ENCODE data around the gene AIRE.

AIRE gene

DNA sequence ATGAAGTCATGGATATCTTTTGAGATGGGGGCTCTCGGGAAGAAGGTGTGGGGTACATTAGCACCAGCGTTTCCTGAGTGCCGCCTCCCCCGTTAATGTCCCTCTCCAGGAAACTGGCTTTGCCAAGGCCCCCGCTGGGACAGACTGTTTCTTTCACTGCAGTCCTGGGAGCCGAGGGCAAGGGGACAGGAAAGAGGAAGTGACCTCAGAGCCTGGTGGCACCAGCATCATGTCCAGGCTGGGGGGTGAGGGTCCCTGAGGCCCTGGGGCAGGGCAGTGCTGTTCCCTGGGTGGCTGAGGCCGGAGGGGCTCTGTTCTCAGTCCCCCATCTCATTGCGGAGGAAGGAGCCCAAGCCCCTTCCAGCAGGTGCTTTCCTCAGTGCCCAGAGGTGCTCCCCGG is 20.0 kb downstream of the AIRE start:
- DNase-seq: no peak

DNA sequence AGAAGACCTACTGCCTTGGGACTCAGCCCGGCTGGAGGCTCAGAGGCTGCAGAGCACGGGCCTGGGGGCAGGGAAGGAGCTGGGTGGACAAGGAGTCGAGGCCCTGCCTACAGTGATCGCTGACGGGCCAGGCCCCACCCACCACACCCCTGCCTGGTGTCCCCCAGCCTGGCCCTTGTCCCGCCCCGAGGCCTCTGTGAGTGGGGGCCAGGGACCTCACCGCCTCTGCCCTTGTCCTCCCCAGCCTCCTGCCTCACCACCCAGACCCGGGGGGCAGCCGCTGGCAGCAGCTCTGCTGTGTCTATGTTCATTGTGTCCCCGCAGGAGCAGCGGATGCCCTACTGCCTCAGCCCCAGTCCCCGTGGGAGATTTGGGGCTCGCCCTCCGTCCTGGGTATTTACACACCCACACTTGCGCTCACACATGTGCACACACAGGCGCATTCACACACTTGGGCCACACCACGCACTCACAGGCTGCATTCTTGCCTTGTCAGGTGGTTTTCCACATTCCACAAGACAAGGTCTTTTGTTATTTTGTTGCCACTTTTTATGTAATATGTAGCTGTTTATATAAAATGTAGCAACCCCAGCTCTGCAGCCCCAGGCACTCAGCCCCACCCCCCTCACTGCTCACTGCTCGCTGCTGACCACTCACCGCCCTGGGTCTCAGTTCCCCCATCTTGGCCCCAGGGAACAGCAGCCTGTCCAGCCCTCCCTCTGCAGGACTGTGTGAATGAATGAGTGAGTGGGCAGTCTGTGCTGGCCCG is 21.4 kb downstream of the AIRE start:
- no peak for DNase-seq

GRCh38 chr21:44310628-44311507 is 25.2 kb downstream of the AIRE start:
- DNase-seq: no peak

GRCh38 chr21:44312089-44312488 is 26.4 kb downstream of the AIRE start:
- no peak for DNase-seq

GRCh38 chr21:44312716-44313115 is 27.0 kb downstream of the AIRE start:
- no peak for DNase-seq

DNA sequence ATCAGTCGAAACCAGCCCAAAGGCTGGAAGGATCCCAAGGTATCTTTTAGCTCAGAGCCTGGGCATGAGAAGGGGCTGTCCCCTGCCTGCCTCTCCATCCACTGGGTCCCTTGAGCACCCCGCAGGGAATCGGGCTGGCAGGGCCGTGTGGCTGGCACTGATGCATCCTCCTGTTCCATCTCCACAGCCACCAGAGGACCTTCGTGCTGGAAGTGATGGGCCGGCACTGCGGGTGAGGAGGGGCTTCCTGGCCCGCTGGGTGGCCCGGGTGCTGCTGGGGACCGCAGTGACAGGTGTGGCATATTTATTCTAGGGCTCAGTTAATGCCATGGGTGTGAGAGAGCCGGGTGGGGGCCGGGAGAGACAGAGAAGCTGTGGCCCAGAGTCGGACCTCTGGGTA is 27.8 kb downstream of the AIRE start:
- DNase-seq: no peak

- DNase-seq: no peak
Observed at GRCh38 chr21:44314128-44314527, 28.5 kb downstream of the AIRE start.

GRCh38 chr21:44314561-44314960 is 28.9 kb downstream of the AIRE start:
- no peak for DNase-seq

GRCh38 chr21:44315691-44316203 is 30.1 kb downstream of the AIRE start:
- no peak for DNase-seq

GRCh38 chr21:44316277-44316900 is 30.7 kb downstream of the AIRE start:
- DNase-seq: no peak

GRCh38 chr21:44317241-44317782 is 31.6 kb downstream of the AIRE start:
- no peak for DNase-seq

DNA sequence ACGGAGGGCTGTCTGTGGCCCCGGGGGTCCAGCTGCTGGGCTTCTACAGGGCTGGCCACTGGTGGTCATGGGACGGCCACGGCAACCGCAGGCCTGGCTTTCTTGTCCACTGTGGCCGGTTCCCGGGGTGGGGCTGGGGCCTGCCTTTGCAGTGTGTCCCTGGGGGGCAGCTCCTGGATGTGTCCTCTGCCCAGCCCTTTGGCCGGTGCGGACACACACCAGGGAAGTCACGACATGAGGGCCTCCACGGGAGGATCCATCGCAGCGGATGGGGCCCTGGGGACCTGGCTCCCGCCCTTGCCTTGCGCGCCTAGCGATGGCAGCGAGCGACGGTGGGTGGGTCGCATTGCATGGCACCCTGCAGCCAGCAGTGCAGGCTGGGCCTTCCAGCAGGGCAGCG is 32.2 kb downstream of the AIRE start:
- no peak for DNase-seq

DNA sequence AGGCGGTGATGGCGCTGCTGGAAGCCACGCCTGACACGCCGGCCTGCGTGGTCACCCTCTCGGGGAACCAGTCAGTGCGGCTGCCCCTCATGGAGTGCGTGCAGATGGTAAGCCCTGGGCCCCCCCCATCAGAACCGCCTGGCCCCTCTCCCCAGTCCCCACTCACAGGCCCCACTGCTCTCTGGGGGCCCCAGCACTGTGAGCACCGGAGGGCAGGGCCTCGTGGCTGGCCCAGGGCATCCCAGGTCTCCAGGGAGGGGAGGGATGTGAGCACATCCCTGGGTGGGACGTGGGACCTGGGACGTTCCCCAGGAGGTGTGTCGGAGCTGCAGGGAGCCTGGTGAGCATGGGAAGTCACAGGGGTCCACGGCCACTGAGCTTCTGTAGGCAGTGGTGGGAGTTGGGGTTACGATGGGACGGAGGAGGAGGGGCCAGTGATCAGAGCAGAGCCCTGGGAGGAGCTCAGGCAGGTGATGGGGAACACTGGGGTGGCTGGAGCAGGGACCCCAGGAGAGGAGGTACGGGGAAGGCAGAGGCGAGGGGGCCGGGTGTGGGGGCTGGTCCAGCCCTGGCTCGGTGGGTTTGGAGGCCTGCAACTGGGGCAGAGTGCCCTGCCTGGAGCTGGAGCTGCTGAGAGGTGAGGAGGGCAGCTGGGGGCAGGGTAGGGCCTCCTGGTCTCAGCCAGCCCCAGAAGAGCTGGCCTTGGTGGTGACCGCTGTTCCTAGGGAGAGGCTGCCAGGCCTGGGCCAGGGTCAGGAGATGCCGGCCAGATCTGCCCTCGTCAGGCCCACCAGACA is 33.0 kb downstream of the AIRE start:
- DNase-seq: no peak

DNA sequence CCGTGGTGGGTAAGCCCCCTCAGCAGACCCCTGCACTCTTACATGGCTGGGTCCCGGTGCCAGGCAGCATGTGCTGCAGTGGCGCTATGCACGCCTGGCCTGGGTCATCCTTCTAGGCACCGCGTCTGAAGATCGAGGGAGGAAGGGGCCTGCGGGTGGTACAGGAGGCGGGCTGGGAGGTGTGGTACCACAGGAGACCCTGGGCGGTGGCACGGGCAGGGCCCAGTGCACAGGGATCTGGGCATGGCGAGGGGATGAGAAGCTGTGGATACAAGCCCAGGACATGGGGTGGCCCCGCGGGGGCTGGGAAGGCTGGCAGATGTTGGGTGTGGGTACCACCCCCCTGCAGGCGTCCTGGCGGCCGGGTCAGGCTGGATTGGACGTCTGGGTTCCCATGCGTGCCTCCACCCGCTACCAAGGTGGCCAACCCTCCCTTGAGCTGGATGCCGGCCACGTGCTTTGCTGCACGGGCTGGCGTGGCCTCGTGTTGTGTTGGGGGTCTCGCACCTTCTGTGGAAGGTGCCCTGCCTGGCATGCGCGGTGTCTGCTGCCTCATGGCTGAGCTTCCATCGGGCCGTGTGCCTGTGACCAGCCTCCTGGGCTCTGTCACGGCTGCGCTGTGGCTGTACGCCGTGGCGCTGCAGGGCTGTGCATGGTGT is 33.9 kb downstream of the AIRE start:
- no peak for DNase-seq

GRCh38 chr21:44320847-44321246 is 35.2 kb downstream of the AIRE start:
- no peak for DNase-seq

DNA sequence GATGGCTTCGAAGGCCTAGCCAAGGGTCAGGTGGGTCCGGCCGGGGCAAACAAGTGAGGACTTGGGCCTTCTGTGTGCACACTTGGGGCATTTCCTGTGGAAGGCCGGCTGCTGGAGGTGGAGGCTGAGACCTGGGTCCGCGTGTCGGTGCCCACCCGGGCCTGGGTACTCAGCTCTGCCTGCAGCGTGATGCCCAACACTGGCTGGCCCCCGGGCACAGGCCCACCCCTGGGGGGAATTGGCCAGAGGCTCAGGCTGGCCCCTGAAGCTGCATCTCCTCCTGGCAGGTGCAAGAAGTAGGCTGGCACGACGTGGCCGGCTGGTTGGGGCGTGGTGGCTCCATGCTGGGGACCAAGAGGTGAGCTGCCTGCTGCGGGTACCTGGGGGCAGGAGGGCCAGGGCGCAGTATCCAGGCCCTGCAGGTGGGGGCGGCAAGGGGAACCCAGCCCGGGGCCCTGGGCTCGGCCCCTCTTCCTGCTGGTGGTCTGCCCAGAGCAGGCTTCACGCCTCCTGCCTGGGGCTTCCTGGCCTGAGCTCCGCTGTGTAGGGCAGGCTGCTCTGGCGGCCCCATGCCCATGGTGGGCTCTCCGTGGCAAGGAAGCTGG is 36.3 kb downstream of the AIRE start:
- no peak for DNase-seq

GRCh38 chr21:44322621-44323325 is 37.1 kb downstream of the AIRE start:
- DNase-seq: no peak

DNA sequence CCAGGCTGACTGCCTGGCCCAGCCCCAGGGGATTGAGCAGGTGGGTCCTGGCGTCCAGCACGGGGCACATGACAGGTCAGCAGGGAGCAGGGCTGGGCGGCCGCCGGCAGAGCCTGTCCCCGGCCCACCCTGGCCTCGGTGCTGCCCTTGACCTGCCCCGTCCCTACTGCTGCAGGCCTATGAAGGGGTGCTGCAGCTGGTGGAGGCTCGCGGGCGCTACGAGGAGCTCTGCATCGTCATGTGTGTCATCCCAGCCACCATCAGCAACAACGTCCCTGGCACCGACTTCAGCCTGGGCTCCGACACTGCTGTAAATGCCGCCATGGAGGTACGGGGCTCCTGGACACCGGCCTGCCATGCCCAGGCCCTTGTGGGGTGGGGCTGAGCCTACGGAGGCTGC is 37.9 kb downstream of the AIRE start:
- no peak for DNase-seq

DNA sequence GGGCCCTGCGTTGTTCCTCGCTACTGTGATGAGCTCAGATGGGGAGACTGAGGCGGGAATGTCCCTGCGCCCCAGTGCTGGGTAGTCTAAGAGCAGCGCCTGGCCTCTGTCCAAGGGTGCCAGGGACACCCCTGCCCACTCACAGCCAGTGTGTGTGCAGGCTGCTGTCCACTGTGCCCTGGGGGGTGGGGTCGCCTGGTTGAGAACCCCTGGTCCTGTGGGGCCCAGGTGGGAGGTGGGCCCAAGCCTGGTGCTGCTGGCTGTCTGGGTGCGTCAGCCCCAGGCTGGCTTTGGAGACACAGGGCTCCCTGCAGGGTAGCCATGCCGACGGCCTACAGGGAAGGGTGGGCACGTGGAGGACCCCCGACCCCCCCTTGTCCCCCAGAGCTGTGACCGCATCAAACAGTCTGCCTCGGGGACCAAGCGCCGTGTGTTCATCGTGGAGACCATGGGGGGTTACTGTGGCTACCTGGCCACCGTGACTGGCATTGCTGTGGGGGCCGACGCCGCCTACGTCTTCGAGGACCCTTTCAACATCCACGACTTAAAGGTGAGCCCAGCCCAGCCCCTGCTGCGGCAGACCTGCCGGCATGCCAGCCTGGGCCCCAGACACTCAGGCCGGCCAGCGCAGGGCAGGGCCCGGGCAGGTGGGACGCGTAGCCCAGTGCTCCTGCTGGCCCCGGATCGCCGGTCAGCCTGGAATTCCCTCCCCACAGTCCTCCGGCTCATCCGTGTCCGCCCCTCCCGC is 38.6 kb downstream of the AIRE start:
- no peak for DNase-seq

- DNase-seq: no peak
Observed at GRCh38 chr21:44324854-44325107, 39.1 kb downstream of the AIRE start.

Measured in right hindlimb (tissue), 1 donor.